Loucy (cell line): Measurements from ENCODE around the gene CSF3.

Source experiments
- EZH2phosphoT487 ChIP-seq: fragments of 200-600 bp; IDR thresholded peaks from 2 replicates; pipeline ENCODE4 v1.6.1; 2018; ENCODE audit warnings: antibody characterized with exemption, mild to moderate bottlenecking, moderate library complexity, borderline replicate concordance
- TF ChIP-seq, protein P1 (sequence below): fragments of 200-600 bp; sonication (generic); conservative IDR thresholded peaks from 2 replicates; pipeline ENCODE4 v1.5.1; 2014; ENCODE audit warnings: mild to moderate bottlenecking, antibody characterized with exemption, low read length

- TF ChIP-seq, protein P1, sequence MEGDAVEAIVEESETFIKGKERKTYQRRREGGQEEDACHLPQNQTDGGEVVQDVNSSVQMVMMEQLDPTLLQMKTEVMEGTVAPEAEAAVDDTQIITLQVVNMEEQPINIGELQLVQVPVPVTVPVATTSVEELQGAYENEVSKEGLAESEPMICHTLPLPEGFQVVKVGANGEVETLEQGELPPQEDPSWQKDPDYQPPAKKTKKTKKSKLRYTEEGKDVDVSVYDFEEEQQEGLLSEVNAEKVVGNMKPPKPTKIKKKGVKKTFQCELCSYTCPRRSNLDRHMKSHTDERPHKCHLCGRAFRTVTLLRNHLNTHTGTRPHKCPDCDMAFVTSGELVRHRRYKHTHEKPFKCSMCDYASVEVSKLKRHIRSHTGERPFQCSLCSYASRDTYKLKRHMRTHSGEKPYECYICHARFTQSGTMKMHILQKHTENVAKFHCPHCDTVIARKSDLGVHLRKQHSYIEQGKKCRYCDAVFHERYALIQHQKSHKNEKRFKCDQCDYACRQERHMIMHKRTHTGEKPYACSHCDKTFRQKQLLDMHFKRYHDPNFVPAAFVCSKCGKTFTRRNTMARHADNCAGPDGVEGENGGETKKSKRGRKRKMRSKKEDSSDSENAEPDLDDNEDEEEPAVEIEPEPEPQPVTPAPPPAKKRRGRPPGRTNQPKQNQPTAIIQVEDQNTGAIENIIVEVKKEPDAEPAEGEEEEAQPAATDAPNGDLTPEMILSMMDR = no peak
- no peak for TF ChIP-seq EZH2phosphoT487
Observed at GRCh38 chr17:39981207-39981741, 34.0 kb upstream of the CSF3 start.
